Small intestine (tissue), 7 donors: Measurements from ENCODE around the gene TRIM59. TPM values are rescaled to one million over a fixed set of nuclear protein-coding genes. Genes with fewer than 3 reads are reported as not detected.

Source experiments
- DNase-seq, 2 donors: peaks; one replicate each; pipeline versions ENCODE4 v3.0.0 to v3.0.0-alpha.2; 2013
- FAIRE-seq: peaks from 2 replicates; lab custom pipeline; 2012; peaks lifted over from hg19 to GRCh38; lab: Jason Lieb, UNC
- H3K27ac ChIP-seq, 3 donors: one replicate each; pipeline ENCODE4 v1.5.1; 2013; ENCODE audit warnings: low read length in 2 of 3, mild to moderate bottlenecking in 2 of 3, control low read depth in 1 of 3, inconsistent platforms in 1 of 3, low read depth in 1 of 3, moderate library complexity in 1 of 3
- H3K27me3 ChIP-seq, 3 donors: one replicate each; pipeline ENCODE4 v1.6.1; 2013; ENCODE audit warnings: low read length in 3 of 3, inconsistent platforms in 1 of 3; ENCODE audit not compliant: control insufficient read depth in 3 of 3, insufficient read depth in 3 of 3
- H3K36me3 ChIP-seq, 3 donors: one replicate each; pipeline ENCODE4 v1.6.1; 2013; ENCODE audit warnings: low read length in 3 of 3, inconsistent platforms in 1 of 3, low read depth in 1 of 3, mild to moderate bottlenecking in 1 of 3, moderate library complexity in 1 of 3; ENCODE audit not compliant: control insufficient read depth in 3 of 3, insufficient read depth in 2 of 3
- H3K4me1 ChIP-seq, 3 donors: one replicate each; pipeline ENCODE4 v1.6.1; 2013; ENCODE audit warnings: low read length in 2 of 3, inconsistent platforms in 1 of 3, low read depth in 1 of 3, mild to moderate bottlenecking in 1 of 3, moderate library complexity in 1 of 3; ENCODE audit not compliant: control insufficient read depth in 3 of 3, insufficient read depth in 2 of 3
- H3K4me3 ChIP-seq, 3 donors: one replicate each; pipeline ENCODE4 v1.5.1; 2013; ENCODE audit warnings: low read length in 3 of 3, control low read depth in 1 of 3, inconsistent platforms in 1 of 3, low read depth in 1 of 3, mild to moderate bottlenecking in 1 of 3, moderate library complexity in 1 of 3
- H3K9me3 ChIP-seq, 2 donors: one replicate each; pipeline ENCODE4 v1.6.1; 2013; ENCODE audit warnings: low read depth in 1 of 2, low read length in 1 of 2; ENCODE audit not compliant: control insufficient read depth in 2 of 2, insufficient read depth in 1 of 2
- WGBS, 3 donors: extraction: QIAGEN DNeasy Blood & Tissue Kit; methylation state at CpG; one replicate each; pipeline ENCODE4 v1.1.7; 2013; 5-methylcytosine and 5-hydroxymethylcytosine counted together
- polyA plus RNA-seq, 4 donors: library from polyadenylated mRNA; stranded (reverse) in 3 of 4; unstranded in 1 of 4; fragments of 200-250 nt in 3 of 4; fragments of 120-200 nt in 1 of 4; gene quantifications; one replicate each; pipeline versions ENCODE4 v1.2.1 to v1.2.3, GENCODE V29; 2013
- donor health status: healthy with polysubstance abuse.
- donor health status: control.
- donor health status: control.
- donor health status: Bipolar disorder and iron deficiency.
- donor health status: healthy.

TRIM59 gene
- polyA plus RNA-seq, 4 donors, result 0.54 to 12.2 (median 3.2) TPM

GRCh38 chr3:160478338-160478737 is 28.8 kb upstream of the TRIM59 start:
- DNase-seq (no peak), FAIRE-seq (no peak)
- H3K4me3 ChIP-seq, result no peak overlapping the region
- H3K27ac ChIP-seq, result no peak overlapping the region
- no peaks in the 10 kb centered on the region for H3K4me1 ChIP-seq
- WGBS, 3 donors, result 76 to 83% (median 83%) methylated on average over 5 of the region's 5 CpGs
- no peaks in the 10 kb centered on the region for H3K9me3 ChIP-seq
- H3K36me3 ChIP-seq, result no peaks in the 10 kb centered on the region
- peaks cover 0 to 4% (median 2%) of the 10 kb centered on the region in 3 donors for H3K27me3 ChIP-seq

- FAIRE-seq, result no peak
- Histone ChIP-seq H3K27me3 (peaks cover 0 to 4% (median 2%) of the 10 kb centered on the region in 3 donors), H3K4me1 (no peaks in the 10 kb centered on the region), H3K4me3 (no peak overlapping the region), H3K27ac (no peak overlapping the region), H3K36me3 (no peaks in the 10 kb centered on the region), H3K9me3 (no peaks in the 10 kb centered on the region)
- WGBS, 3 donors, result 70 to 83% (median 77%) methylated on average over 5 of the region's 5 CpGs
- no peak for DNase-seq
These were observed 28.2 kb upstream of the TRIM59 start for GRCh38 chr3:160477750-160478149.

DNA sequence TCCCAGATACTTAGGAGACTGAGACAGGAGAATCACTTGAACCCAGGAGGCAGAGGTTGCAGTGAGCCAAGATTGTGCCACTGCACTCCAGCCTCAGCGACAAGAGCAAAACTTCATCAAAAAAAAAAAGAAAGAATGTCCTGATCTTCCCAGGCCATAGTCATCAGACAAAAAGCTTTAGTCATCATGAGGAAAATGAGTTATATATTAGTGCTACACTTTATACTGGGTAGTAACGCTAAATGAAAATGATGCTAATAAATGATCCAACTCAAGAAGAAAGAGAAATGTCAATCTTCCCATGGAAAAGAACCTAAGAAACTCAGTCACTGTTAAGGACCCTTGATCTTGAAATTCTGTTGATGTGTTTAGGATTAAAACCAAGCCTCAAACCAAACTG is 26.3 kb upstream of the TRIM59 start:
- DNase-seq (no peak), FAIRE-seq (no peak)
- Histone ChIP-seq H3K4me3 (no peak overlapping the region), H3K9me3 (peaks cover 0 to 6% of the 10 kb centered on the region in 2 donors), H3K27me3 (peaks cover 0 to 4% (median 2%) of the 10 kb centered on the region in 3 donors), H3K36me3 (no peaks in the 10 kb centered on the region), H3K27ac (no peak overlapping the region), H3K4me1 (no peaks in the 10 kb centered on the region)
- 95 to 100% (median 100%) methylated on average over 2 of the region's 2 CpGs for WGBS, 3 donors

DNA sequence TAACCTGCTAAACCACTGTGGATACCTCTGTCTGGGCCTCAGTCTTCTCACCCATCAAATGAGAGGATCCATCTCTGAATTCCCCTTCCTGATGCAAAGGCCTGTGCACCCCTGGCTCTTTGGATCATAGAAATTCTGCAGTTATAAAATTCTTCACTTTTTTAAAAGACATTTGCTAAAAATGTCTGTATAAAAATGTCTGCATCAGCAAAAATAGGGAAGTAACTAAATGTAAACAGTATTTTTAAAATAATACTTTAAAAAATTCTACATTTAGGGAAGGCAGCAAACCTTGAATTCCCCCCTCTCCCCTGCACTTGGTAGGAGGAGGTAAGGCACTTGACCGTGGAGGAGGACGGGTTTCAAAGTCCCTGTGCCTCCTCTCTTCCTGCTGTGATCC is 25.6 kb upstream of the TRIM59 start:
- H3K4me1 ChIP-seq, result no peaks in the 10 kb centered on the region
- DNase-seq (no peak), FAIRE-seq (no peak)
- no peak overlapping the region for H3K4me3 ChIP-seq
- WGBS, 3 donors, result 59 to 98% (median 68%) methylated on average over 2 of the region's 2 CpGs
- no peak overlapping the region for H3K27ac ChIP-seq
- peaks cover 0 to 13% of the 10 kb centered on the region in 2 donors for H3K9me3 ChIP-seq
- peaks cover 0 to 4% (median 2%) of the 10 kb centered on the region in 3 donors for H3K27me3 ChIP-seq
- no peaks in the 10 kb centered on the region for H3K36me3 ChIP-seq

GRCh38 chr3:160474416-160474838 is 24.8 kb upstream of the TRIM59 start:
- H3K4me1 ChIP-seq, result no peaks in the 10 kb centered on the region
- H3K27me3 ChIP-seq, result peaks cover 0 to 4% (median 2%) of the 10 kb centered on the region in 3 donors
- DNase-seq, result no peak
- peaks cover 0 to 16% of the 10 kb centered on the region in 2 donors for H3K9me3 ChIP-seq
- no peak overlapping the region for H3K4me3 ChIP-seq
- no peak for FAIRE-seq
- no peak overlapping the region for H3K27ac ChIP-seq
- H3K36me3 ChIP-seq, result no peaks in the 10 kb centered on the region

DNA sequence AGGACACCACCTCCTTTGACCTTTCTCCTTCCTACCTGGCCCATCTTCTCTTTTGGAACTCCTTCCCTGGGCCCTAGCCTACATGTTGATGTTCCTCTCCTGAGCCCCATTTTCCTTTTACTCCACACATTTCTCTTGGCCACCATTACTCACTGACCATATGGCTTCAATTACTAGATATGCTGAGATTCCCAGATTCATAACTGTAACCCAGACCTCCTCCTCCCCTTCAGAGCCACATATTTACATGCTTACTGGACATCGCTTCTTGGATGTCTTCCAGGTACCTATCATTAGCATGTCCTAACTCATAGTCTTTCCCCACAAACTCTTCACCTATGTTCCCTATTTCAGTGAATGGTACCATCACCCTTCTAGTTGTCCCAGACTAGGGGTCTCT is 24.4 kb upstream of the TRIM59 start:
- peaks cover 0 to 16% of the 10 kb centered on the region in 2 donors for H3K9me3 ChIP-seq
- peaks cover 0 to 4% (median 2%) of the 10 kb centered on the region in 3 donors for H3K27me3 ChIP-seq
- DNase-seq (no peak), FAIRE-seq (no peak)
- no peaks in the 10 kb centered on the region for H3K36me3 ChIP-seq
- no peaks in the 10 kb centered on the region for H3K4me1 ChIP-seq
- 78 to 96% (median 83%) methylated on average over 1 of the region's 1 CpG for WGBS, 3 donors
- no peak overlapping the region for H3K27ac ChIP-seq
- H3K4me3 ChIP-seq, result no peak overlapping the region

DNA sequence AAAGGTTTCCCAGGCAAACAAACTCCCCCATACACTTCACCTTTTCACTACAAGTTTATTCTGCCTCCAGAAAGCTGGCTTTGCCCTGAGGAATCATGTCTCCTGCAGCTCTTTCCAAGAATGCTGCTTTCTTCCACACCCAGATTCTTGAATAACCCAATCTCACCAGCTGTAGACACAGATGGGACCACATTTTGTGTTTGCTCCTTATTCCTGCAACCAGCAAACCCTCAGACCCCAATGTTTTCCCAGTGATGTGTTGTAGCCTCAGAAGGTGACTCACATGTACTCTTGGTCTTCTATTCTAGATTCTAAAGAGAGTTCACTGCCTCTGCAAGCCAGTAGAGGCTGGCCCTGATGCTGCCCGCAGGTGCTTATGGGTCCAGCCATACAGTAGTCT is 23.6 kb upstream of the TRIM59 start:
- H3K4me3 ChIP-seq, result no peak overlapping the region
- DNase-seq, result no peak
- H3K4me1 ChIP-seq, result no peaks in the 10 kb centered on the region
- FAIRE-seq, result no peak
- H3K9me3 ChIP-seq, result peaks cover 0 to 16% of the 10 kb centered on the region in 2 donors
- peaks cover 0 to 4% (median 2%) of the 10 kb centered on the region in 3 donors for H3K27me3 ChIP-seq
- WGBS, 3 donors, result 28 to 54% (median 37%) methylated on average over 1 of the region's 1 CpG
- H3K36me3 ChIP-seq, result no peaks in the 10 kb centered on the region
- no peak overlapping the region for H3K27ac ChIP-seq

DNA sequence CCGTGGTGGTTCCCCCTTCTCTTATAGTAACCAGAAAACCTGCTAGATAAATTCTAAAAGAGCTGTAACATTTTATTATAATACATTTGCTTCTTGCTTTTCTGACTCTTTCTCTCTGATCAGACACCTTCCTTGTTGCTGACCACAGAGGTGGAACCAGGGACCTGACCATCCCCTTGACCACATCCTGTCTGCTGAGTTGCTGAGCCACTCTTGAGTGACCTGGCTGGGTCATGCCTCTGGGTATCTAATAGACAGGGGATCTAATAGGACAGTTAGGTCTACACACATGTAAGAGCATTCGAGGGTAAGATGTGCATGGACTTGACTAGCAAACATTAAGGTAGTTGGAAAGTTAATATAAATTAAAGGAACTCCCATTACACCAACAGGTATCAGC is 22.8 kb upstream of the TRIM59 start:
- FAIRE-seq (no peak), DNase-seq (no peak)
- Histone ChIP-seq H3K4me1 (no peaks in the 10 kb centered on the region), H3K27me3 (peaks cover 0 to 4% (median 0%) of the 10 kb centered on the region in 3 donors), H3K9me3 (peaks cover 0 to 16% of the 10 kb centered on the region in 2 donors), H3K36me3 (no peaks in the 10 kb centered on the region), H3K27ac (no peak overlapping the region), H3K4me3 (no peak overlapping the region)
- WGBS, 3 donors, result 63 to 71% (median 65%) methylated on average over 2 of the region's 2 CpGs

- Histone ChIP-seq H3K27ac (no peak overlapping the region), H3K36me3 (no peaks in the 10 kb centered on the region), H3K4me3 (no peak overlapping the region), H3K27me3 (peaks cover 0 to 4% (median 0%) of the 10 kb centered on the region in 3 donors), H3K9me3 (peaks cover 0 to 16% of the 10 kb centered on the region in 2 donors), H3K4me1 (no peaks in the 10 kb centered on the region)
- DNase-seq (no peak), FAIRE-seq (no peak)
- 75 to 79% (median 77%) methylated on average over 2 of the region's 2 CpGs for WGBS, 3 donors
These were observed 22.3 kb upstream of the TRIM59 start for GRCh38 chr3:160471892-160472291.
